Uterus (tissue), 4 donors: Measurements from ENCODE around the gene BCAS3. TPM values are rescaled to one million over a fixed set of nuclear protein-coding genes. Genes with fewer than 3 reads are reported as not detected.

Experiments used
- DNase-seq, 2 donors: peaks; one replicate each; pipeline ENCODE4 v3.0.0-alpha.2; 2019 to 2020
- H3K27ac ChIP-seq, 2 donors: fragments of 200-600 bp; sonication (generic); 1 replicate in 1 of 2; 2 replicates in 1 of 2; pipeline ENCODE4 v1.5.1; 2016 to 2018
- H3K27me3 ChIP-seq, 2 donors: fragments of 200-600 bp; sonication (generic); one replicate each; pipeline ENCODE4 v1.5.1; 2018 to 2019; ENCODE audit warnings: control low read depth in 1 of 2
- H3K36me3 ChIP-seq, 2 donors: fragments of 200-600 bp; sonication (generic); one replicate each; pipeline ENCODE4 v1.5.1; 2019; ENCODE audit warnings: control low read depth in 1 of 2
- H3K4me1 ChIP-seq, 2 donors: fragments of 200-600 bp; sonication (generic); one replicate each; pipeline ENCODE4 v1.5.1; 2018 to 2019; ENCODE audit warnings: control low read depth in 1 of 2
- H3K4me3 ChIP-seq, 2 donors: fragments of 200-600 bp; sonication (generic); 1 replicate in 1 of 2; 2 replicates in 1 of 2; pipeline ENCODE4 v1.5.1; 2018 to 2019; ENCODE audit warnings: mild to moderate bottlenecking in 1 of 2
- H3K9me3 ChIP-seq, 2 donors: fragments of 200-600 bp; sonication (generic); one replicate each; pipeline ENCODE4 v1.5.1; 2019; ENCODE audit warnings: control low read depth in 1 of 2
- CTCF ChIP-seq, 4 experiments: fragments of 200-600 bp in 2 of 4; fragments of 450-650 bp in 2 of 4; sonication (generic) in 2 of 4; IDR thresholded peaks; one replicate each; pipeline ENCODE4 v1.5.1; 2016 to 2019; ENCODE audit warnings: antibody characterized with exemption in 4 of 4, mild to moderate bottlenecking in 2 of 4, moderate library complexity in 1 of 4
- POLR2A ChIP-seq, 2 donors: fragments of 450-650 bp; IDR thresholded peaks; one replicate each; pipeline ENCODE4 v1.6.1; 2016; ENCODE audit warnings: antibody characterized with exemption in 2 of 2, mild to moderate bottlenecking in 1 of 2, moderate library complexity in 1 of 2
- intact Hi-C: fragments of 100-400 bp; cut with DNase I; formaldehyde crosslinking; loops from one replicate; pipeline ENCODE4 v1.15.1; 2023; ENCODE audit warnings: low total_unique reads
- total RNA-seq, 4 donors: library from RNA; depleted of rRNA in 3 of 4; stranded (reverse); fragments of >200 nt in 3 of 4; gene quantifications; one replicate each; pipeline versions ENCODE4 v1.1.0 to v1.2.4, GENCODE V29; 2014 to 2023
- donor health status: DM: yes; HTN: yes; CAD: no.

The BCAS3 gene
- total RNA-seq, 4 donors from 2014 or later = 42.6 to 147 (median 83.7) TPM

- no peaks in the 10 kb centered on the region for H3K9me3 ChIP-seq
- DNase-seq = no peak
- intact Hi-C loops = no loop called here
- H3K4me3 ChIP-seq = no peak overlapping the region
- no peaks in the 10 kb centered on the region for H3K4me1 ChIP-seq
- no peaks in the 10 kb centered on the region for H3K27me3 ChIP-seq
- TF ChIP-seq POLR2A (IDR thresholded peaks at IDR 0.05) = no peak
- no peak for TF ChIP-seq CTCF (IDR thresholded peaks at IDR 0.05)
- H3K27ac ChIP-seq = no peak overlapping the region
- H3K36me3 ChIP-seq = no peaks in the 10 kb centered on the region
Measured at GRCh38 chr17:60887614-60888028, 210.0 kb downstream of the BCAS3 start.

GRCh38 chr17:60888812-60889709, 211.4 kb downstream of the BCAS3 start:
- Histone ChIP-seq H3K4me1 (no peaks in the 10 kb centered on the region), H3K9me3 (no peaks in the 10 kb centered on the region), H3K27ac (no peak overlapping the region), H3K27me3 (no peaks in the 10 kb centered on the region), H3K4me3 (no peak overlapping the region), H3K36me3 (no peaks in the 10 kb centered on the region)
- intact Hi-C loops = no loop called here
- DNase-seq = no peak
- TF ChIP-seq POLR2A (IDR thresholded peaks at IDR 0.05) (no peak), CTCF (IDR thresholded peaks at IDR 0.05) (no peak)

GRCh38 chr17:60891149-60891548, 213.5 kb downstream of the BCAS3 start:
- Histone ChIP-seq H3K36me3 (no peaks in the 10 kb centered on the region), H3K27ac (no peak overlapping the region), H3K9me3 (peaks cover 0 to 3% of the 10 kb centered on the region in 2 donors), H3K4me1 (no peaks in the 10 kb centered on the region), H3K4me3 (no peak overlapping the region), H3K27me3 (no peaks in the 10 kb centered on the region)
- TF ChIP-seq POLR2A (IDR thresholded peaks at IDR 0.05) = no peak
- no peak for TF ChIP-seq CTCF (IDR thresholded peaks at IDR 0.05)
- no peak for DNase-seq
- intact Hi-C loops = no loop called here

GRCh38 chr17:60893475-60893874, 215.8 kb downstream of the BCAS3 start:
- no peak for DNase-seq
- Histone ChIP-seq H3K4me3 (no peak overlapping the region), H3K27ac (no peak overlapping the region), H3K9me3 (peaks cover 0 to 11% of the 10 kb centered on the region in 2 donors), H3K27me3 (no peaks in the 10 kb centered on the region), H3K4me1 (no peaks in the 10 kb centered on the region), H3K36me3 (no peaks in the 10 kb centered on the region)
- TF ChIP-seq POLR2A (IDR thresholded peaks at IDR 0.05) (no peak), CTCF (IDR thresholded peaks at IDR 0.05) (no peak)
- intact Hi-C loops = no loop called here

- H3K36me3 ChIP-seq = no peaks in the 10 kb centered on the region
Measured at GRCh38 chr17:60896996-60897395, 219.3 kb downstream of the BCAS3 start.

More at GRCh38 chr17:60896996-60897395, 219.3 kb downstream of the BCAS3 start:
- intact Hi-C loops = no loop called here
- Histone ChIP-seq H3K4me1 (no peaks in the 10 kb centered on the region), H3K27me3 (no peaks in the 10 kb centered on the region), H3K4me3 (no peak overlapping the region), H3K27ac (no peak overlapping the region), H3K9me3 (peaks cover 0 to 11% of the 10 kb centered on the region in 2 donors)
- DNase-seq = no peak
- no peak for TF ChIP-seq CTCF (IDR thresholded peaks at IDR 0.05)
